HepG2 (cell line): Measurements from ENCODE around the gene IL27RA. TPM values are rescaled to one million over a fixed set of nuclear protein-coding genes. Genes with fewer than 3 reads are reported as not detected.

Source experiments
- CENPT ChIP-seq: sonication (generic); formaldehyde crosslinking; IDR thresholded peaks from 2 replicates; pipeline ENCODE4 v1.8.0; 2022; ENCODE audit warnings: low read depth, mild to moderate bottlenecking, moderate library complexity, missing genetic modification reagents
- CHD4 ChIP-seq: fragments of 200-600 bp; sonication (generic); IDR thresholded peaks from 2 replicates; pipeline ENCODE4 v1.7.0; 2017; ENCODE audit warnings: mild to moderate bottlenecking, low read length, borderline replicate concordance
- DPF2 ChIP-seq: sonication (generic); formaldehyde crosslinking; IDR thresholded peaks from 2 replicates; pipeline ENCODE4 v1.4.0; 2020; ENCODE audit warnings: mild to moderate bottlenecking, low read depth, missing genetic modification reagents, borderline replicate concordance
- HHEX ChIP-seq: IDR thresholded peaks from 2 replicates; pipeline ENCODE4 v1.6.1; 2016; ENCODE audit warnings: control low read depth
- MYPOP ChIP-seq: sonication (generic); formaldehyde crosslinking; IDR thresholded peaks from 2 replicates; pipeline ENCODE4 v1.8.1; 2023; ENCODE audit warnings: mild to moderate bottlenecking, moderate library complexity, missing genetic modification reagents
- NR2F2 ChIP-seq: IDR thresholded peaks from 2 replicates; pipeline ENCODE4 v1.6.1; 2012; ENCODE audit warnings: low read depth, inconsistent platforms, borderline replicate concordance
- RAD21 ChIP-seq: fragments of 450-650 bp; formaldehyde crosslinking; IDR thresholded peaks from 2 replicates; pipeline ENCODE4 v1.5.0; 2020; ENCODE audit warnings: mild to moderate bottlenecking
- TCF7 ChIP-seq: sonication (generic); IDR thresholded peaks from 2 replicates; pipeline ENCODE4 v1.6.1; 2016; ENCODE audit warnings: antibody characterized with exemption, low read depth
- ZNF558 ChIP-seq: sonication (generic); formaldehyde crosslinking; IDR thresholded peaks from 2 replicates; pipeline ENCODE4 v1.9.0; 2022; ENCODE audit warnings: mild to moderate bottlenecking, missing genetic modification reagents, borderline replicate concordance
- ZNF674 ChIP-seq: sonication (generic); formaldehyde crosslinking; IDR thresholded peaks from 2 replicates; pipeline ENCODE4 v1.5.0; 2020; ENCODE audit warnings: low read depth, mild to moderate bottlenecking, missing genetic modification reagents
- polyA plus RNA-seq, 8 experiments: library from polyadenylated mRNA; depleted of rRNA in 3 of 8; stranded (reverse) in 7 of 8; unstranded in 1 of 8; fragments of >200 nt; fragmentation: Illumina TruSeq in 4 of 8; extraction: Trizol in 4 of 8; gene quantifications; 2 replicates each; pipeline versions ENCODE4 v1.2.1 to v1.2.3, GENCODE V29; 2011 to 2016; ENCODE audit warnings: low read depth in 4 of 8, missing spikeins in 1 of 8, mixed read lengths in 1 of 8; ENCODE audit not compliant: insufficient read depth in 1 of 8
- total RNA-seq, 5 experiments: library from RNA; depleted of rRNA; stranded (reverse); fragments of >200 nt; fragmentation: Illumina TruSeq; extraction: Trizol; gene quantifications; 2 replicates each; pipeline ENCODE4 v1.2.3, GENCODE V29; 2016; ENCODE audit warnings: low read depth in 1 of 5
- TF ChIP-seq, protein P1 (sequence below), 2 experiments: sonication (generic) in 1 of 2; formaldehyde crosslinking in 1 of 2; IDR thresholded peaks; 2 replicates each; pipeline versions ENCODE4 v1.5.1 to v1.6.1; 2011 to 2020; ENCODE audit warnings: borderline replicate concordance in 1 of 2, low read depth in 1 of 2, low read length in 1 of 2, mild to moderate bottlenecking in 1 of 2, missing genetic modification reagents in 1 of 2, moderate library complexity in 1 of 2
- TF ChIP-seq, protein P2 (sequence below): sonication (generic); formaldehyde crosslinking; IDR thresholded peaks from 2 replicates; pipeline ENCODE4 v1.8.0; 2022; ENCODE audit warnings: mild to moderate bottlenecking, missing genetic modification reagents, moderate library complexity
- TF ChIP-seq, protein P3 (sequence below): sonication (generic); formaldehyde crosslinking; IDR thresholded peaks from 2 replicates; pipeline ENCODE4 v1.4.0; 2020; ENCODE audit warnings: mild to moderate bottlenecking, missing genetic modification reagents

IL27RA gene
- total and polyA plus RNA-seq, 2 of the 13 experiments (the other 11 are each of a cell fraction or from before 2014, with no cell fraction given), result 3.5 to 8.1 TPM

- TF ChIP-seq DPF2 (CRISPR knock-in tag) (peak; percentile 48; the same call in 1 of the 2 replicates), HHEX (CRISPR knock-in tag) (no peak), CHD4 (0 out of 2 replicates have a peak, but pooled peaks have one; percentile 0), MYPOP (CRISPR knock-in tag) (no peak), TCF7 (no peak), ZNF674 (CRISPR knock-in tag) (no peak), RAD21 (no peak), ZNF558 (CRISPR knock-in tag) (no peak), CENPT (no peak), NR2F2 (peak; percentile 71)
- TF ChIP-seq, protein P1, sequence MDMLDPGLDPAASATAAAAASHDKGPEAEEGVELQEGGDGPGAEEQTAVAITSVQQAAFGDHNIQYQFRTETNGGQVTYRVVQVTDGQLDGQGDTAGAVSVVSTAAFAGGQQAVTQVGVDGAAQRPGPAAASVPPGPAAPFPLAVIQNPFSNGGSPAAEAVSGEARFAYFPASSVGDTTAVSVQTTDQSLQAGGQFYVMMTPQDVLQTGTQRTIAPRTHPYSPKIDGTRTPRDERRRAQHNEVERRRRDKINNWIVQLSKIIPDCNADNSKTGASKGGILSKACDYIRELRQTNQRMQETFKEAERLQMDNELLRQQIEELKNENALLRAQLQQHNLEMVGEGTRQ (IDR thresholded peaks at IDR 0.05; ENCODE audit: low read depth, low read length), result no peak
- TF ChIP-seq, protein P1 (CRISPR knock-in tag; IDR thresholded peaks at IDR 0.05; ENCODE audit: borderline replicate concordance), result no peak
- TF ChIP-seq, protein P2, sequence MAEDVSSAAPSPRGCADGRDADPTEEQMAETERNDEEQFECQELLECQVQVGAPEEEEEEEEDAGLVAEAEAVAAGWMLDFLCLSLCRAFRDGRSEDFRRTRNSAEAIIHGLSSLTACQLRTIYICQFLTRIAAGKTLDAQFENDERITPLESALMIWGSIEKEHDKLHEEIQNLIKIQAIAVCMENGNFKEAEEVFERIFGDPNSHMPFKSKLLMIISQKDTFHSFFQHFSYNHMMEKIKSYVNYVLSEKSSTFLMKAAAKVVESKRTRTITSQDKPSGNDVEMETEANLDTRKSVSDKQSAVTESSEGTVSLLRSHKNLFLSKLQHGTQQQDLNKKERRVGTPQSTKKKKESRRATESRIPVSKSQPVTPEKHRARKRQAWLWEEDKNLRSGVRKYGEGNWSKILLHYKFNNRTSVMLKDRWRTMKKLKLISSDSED (CRISPR knock-in tag), result no peak
- TF ChIP-seq, protein P3, sequence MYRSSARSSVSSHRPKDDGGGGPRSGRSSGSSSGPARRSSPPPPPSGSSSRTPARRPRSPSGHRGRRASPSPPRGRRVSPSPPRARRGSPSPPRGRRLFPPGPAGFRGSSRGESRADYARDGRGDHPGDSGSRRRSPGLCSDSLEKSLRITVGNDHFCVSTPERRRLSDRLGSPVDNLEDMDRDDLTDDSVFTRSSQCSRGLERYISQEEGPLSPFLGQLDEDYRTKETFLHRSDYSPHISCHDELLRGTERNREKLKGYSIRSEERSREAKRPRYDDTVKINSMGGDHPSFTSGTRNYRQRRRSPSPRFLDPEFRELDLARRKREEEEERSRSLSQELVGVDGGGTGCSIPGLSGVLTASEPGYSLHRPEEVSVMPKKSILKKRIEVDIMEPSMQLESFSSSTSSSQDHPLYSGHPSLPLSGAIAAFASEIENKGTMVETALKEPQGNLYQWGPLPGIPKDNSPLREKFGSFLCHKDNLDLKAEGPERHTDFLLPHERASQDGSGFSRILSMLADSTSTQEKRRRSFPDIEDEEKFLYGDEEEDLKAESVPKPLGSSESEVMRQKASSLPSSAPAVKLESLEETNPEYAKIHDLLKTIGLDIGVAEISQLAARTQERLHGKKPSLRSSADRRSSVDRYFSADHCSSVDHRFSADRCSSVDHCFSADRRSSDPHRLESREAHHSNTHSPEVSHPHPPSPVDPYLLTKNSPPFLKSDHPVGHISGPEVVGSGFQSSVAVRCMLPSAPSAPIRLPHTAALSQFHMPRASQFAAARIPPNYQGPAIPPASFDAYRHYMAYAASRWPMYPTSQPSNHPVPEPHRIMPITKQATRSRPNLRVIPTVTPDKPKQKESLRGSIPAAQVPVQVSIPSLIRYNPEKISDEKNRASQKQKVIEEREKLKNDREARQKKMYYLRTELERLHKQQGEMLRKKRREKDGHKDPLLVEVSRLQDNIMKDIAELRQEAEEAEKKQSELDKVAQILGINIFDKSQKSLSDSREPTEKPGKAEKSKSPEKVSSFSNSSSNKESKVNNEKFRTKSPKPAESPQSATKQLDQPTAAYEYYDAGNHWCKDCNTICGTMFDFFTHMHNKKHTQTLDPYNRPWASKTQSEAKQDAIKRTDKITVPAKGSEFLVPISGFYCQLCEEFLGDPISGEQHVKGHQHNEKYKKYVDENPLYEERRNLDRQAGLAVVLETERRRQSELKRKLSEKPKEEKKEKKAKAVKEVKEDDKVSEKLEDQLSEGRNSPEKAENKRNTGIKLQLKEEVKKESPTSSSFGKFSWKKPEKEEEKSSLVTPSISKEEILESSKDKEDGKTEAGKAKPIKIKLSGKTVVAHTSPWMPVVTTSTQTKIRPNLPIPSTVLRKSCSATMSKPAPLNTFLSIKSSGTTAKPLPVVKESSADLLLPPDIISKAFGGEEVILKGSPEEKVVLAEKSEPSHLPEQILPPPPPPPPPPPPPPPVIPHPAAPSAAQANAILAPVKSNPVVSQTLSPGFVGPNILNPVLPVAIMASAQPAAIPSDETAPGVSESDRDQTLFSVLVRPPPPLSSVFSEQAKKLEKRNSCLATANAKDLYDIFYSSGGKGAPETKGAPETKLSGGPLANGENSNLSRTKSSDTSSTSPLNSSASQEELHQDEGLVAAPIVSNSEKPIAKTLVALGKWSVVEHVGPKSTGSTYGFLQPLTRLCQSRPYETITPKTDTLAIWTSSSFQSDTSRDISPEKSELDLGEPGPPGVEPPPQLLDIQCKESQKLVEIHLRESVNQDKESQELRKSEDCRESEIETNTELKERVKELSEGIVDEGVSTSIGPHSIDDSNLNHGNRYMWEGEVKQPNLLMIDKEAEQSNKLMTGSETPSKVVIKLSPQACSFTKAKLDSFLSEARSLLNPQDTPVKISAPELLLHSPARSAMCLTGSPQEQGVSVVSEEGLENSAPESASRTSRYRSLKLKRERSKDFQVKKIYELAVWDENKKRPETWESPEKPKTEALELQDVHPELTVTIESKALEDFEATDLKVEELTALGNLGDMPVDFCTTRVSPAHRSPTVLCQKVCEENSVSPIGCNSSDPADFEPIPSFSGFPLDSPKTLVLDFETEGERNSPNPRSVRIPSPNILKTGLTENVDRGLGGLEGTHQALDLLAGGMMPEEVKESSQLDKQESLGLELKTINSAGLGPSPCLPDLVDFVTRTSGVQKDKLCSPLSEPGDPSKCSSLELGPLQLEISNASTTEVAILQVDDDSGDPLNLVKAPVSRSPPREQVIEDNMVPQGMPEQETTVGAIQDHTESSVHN, result no peak
Observed at GRCh38 chr19:14061081-14061749, 29.7 kb downstream of the IL27RA start (continued).
